ENCODE measurements around the gene TMEM205.

GRCh38 chr19:11355160-11356073 lies 9.3 kb upstream of the TMEM205 start, which contains the start of gene PLPPR2:
- TF ChIP-seq CTCF (IDR thresholded peaks at IDR 0.05; ENCODE audit: borderline replicate concordance, extremely low read depth, low read length, poor library complexity, severe bottlenecking) (no peak), EZH2 (IDR thresholded peaks at IDR 0.05; ENCODE audit: borderline replicate concordance, low read depth, low read length, severe bottlenecking) (no peak)
